HEK293 (cell line): ENCODE data around the gene BBOX1.

Source experiments
- GLIS1 ChIP-seq: fragments of 450-650 bp; formaldehyde crosslinking; IDR thresholded peaks from 2 replicates; pipeline ENCODE4 v1.5.1; 2016; ENCODE audit warnings: missing biosample characterization, missing genetic modification characterization
- KLF1 ChIP-seq: fragments of 450-650 bp; formaldehyde crosslinking; IDR thresholded peaks from 2 replicates; pipeline ENCODE4 v1.5.1; 2016; ENCODE audit warnings: missing biosample characterization, missing genetic modification characterization
- TCF7L2 ChIP-seq: IDR thresholded peaks from 2 replicates; pipeline ENCODE4 v1.6.1; 2011; ENCODE audit warnings: low read depth, mild to moderate bottlenecking, inconsistent platforms, low read length, moderate library complexity, borderline replicate concordance
- YY1 ChIP-seq: fragments of 450-650 bp; formaldehyde crosslinking; IDR thresholded peaks from 2 replicates; pipeline ENCODE4 v1.5.1; 2018; ENCODE audit warnings: missing biosample characterization, missing genetic modification characterization
- ZNF2 ChIP-seq: fragments of 450-650 bp; formaldehyde crosslinking; IDR thresholded peaks from 2 replicates; pipeline ENCODE4 v1.5.1; 2016; ENCODE audit warnings: missing biosample characterization, missing genetic modification characterization
- ZNF302 ChIP-seq: fragments of 450-650 bp; formaldehyde crosslinking; IDR thresholded peaks from 2 replicates; pipeline ENCODE4 v1.5.1; 2016; ENCODE audit warnings: missing biosample characterization, missing genetic modification characterization, low read depth
- ZNF837 ChIP-seq: fragments of 450-650 bp; formaldehyde crosslinking; IDR thresholded peaks from 2 replicates; pipeline ENCODE4 v1.5.1; 2016; ENCODE audit warnings: missing biosample characterization, missing genetic modification characterization
- TF ChIP-seq, protein P1 (sequence below): fragments of 450-650 bp; formaldehyde crosslinking; IDR thresholded peaks from 2 replicates; pipeline ENCODE4 v1.5.1; 2016; ENCODE audit warnings: missing biosample characterization, missing genetic modification characterization
- TF ChIP-seq, protein P2 (sequence below): fragments of 450-650 bp; formaldehyde crosslinking; IDR thresholded peaks from 2 replicates; pipeline ENCODE4 v1.5.1; 2017; ENCODE audit warnings: missing biosample characterization, missing genetic modification characterization

DNA sequence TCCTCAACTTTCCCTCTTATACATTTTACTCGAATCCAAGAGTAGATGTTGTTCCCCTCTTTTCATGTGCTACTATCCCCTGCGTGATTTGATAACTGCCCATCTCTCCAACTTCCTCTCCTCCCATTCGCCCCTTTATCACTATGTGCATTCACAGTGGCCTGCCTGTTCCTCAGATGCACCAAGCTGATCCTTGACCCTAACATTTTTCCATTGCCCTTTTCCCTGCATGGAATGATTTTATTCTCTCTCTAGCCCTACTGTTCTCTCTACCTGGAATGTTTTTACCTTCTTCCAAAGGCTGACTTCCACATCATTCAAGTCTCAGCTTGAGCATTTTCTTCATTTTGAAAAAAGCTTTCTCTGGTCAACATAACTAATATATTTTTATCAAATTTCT lies 15.8 kb upstream of the BBOX1 start:
- no peak for TF ChIP-seq TCF7L2
- TF ChIP-seq, protein P1, sequence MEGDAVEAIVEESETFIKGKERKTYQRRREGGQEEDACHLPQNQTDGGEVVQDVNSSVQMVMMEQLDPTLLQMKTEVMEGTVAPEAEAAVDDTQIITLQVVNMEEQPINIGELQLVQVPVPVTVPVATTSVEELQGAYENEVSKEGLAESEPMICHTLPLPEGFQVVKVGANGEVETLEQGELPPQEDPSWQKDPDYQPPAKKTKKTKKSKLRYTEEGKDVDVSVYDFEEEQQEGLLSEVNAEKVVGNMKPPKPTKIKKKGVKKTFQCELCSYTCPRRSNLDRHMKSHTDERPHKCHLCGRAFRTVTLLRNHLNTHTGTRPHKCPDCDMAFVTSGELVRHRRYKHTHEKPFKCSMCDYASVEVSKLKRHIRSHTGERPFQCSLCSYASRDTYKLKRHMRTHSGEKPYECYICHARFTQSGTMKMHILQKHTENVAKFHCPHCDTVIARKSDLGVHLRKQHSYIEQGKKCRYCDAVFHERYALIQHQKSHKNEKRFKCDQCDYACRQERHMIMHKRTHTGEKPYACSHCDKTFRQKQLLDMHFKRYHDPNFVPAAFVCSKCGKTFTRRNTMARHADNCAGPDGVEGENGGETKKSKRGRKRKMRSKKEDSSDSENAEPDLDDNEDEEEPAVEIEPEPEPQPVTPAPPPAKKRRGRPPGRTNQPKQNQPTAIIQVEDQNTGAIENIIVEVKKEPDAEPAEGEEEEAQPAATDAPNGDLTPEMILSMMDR (tag by site-specific recombination): no peak
- no peak for TF ChIP-seq ZNF302 (tag by site-specific recombination)
- no peak for TF ChIP-seq GLIS1
- TF ChIP-seq ZNF2 (tag by site-specific recombination): no peak
- no peak for TF ChIP-seq YY1
- TF ChIP-seq, protein P2, sequence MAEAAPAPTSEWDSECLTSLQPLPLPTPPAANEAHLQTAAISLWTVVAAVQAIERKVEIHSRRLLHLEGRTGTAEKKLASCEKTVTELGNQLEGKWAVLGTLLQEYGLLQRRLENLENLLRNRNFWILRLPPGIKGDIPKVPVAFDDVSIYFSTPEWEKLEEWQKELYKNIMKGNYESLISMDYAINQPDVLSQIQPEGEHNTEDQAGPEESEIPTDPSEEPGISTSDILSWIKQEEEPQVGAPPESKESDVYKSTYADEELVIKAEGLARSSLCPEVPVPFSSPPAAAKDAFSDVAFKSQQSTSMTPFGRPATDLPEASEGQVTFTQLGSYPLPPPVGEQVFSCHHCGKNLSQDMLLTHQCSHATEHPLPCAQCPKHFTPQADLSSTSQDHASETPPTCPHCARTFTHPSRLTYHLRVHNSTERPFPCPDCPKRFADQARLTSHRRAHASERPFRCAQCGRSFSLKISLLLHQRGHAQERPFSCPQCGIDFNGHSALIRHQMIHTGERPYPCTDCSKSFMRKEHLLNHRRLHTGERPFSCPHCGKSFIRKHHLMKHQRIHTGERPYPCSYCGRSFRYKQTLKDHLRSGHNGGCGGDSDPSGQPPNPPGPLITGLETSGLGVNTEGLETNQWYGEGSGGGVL (tag by site-specific recombination): no peak
- TF ChIP-seq ZNF837 (tag by site-specific recombination): no peak
- TF ChIP-seq KLF1 (tag by site-specific recombination): no peak
